Natural killer cell (primary cell): Measurements from ENCODE around the gene BIRC3. TPM values are rescaled to one million over a fixed set of nuclear protein-coding genes. Genes with fewer than 3 reads are reported as not detected.

Source experiments
- ATAC-seq, 3 donors: fragments of 150-1000 bp in 2 of 3; fragments of 200-7000 bp in 1 of 3; cut with Tn5 transposase; 1 replicate in 1 of 3; 2 replicates in 2 of 3; pipeline ENCODE4 v1.10.0; 2021; ENCODE audit warnings: mild to moderate bottlenecking in 2 of 3, moderate library complexity in 2 of 3
- DNase-seq, 2 donors: peaks; one replicate each; pipeline versions ENCODE4 v3.0.0 to v3.0.0-alpha.2; 2013 to 2021; ENCODE audit warnings: mixed read lengths in 1 of 2
- H3K27ac ChIP-seq: one replicate; pipeline ENCODE4 v1.5.1; 2013; ENCODE audit warnings: mild to moderate bottlenecking, low read length
- H3K27me3 ChIP-seq: one replicate; pipeline ENCODE4 v1.6.1; 2013; ENCODE audit warnings: low read length; ENCODE audit not compliant: control insufficient read depth, insufficient read depth
- H3K36me3 ChIP-seq: one replicate; pipeline ENCODE4 v1.6.1; 2013; ENCODE audit warnings: low read length; ENCODE audit not compliant: control insufficient read depth, insufficient read depth
- H3K4me1 ChIP-seq: one replicate; pipeline ENCODE4 v1.6.1; 2013; ENCODE audit warnings: low read length; ENCODE audit not compliant: control insufficient read depth, insufficient read depth
- H3K4me3 ChIP-seq: one replicate; pipeline ENCODE4 v1.5.1; 2013; ENCODE audit warnings: low read length
- H3K9me3 ChIP-seq: one replicate; pipeline ENCODE4 v1.6.1; 2013; ENCODE audit warnings: low read length; ENCODE audit not compliant: control insufficient read depth, insufficient read depth
- H3K27ac Mint-ChIP-seq, 2 donors: one replicate each; pipeline ENCODE4 v1.8.0; 2022; ENCODE audit warnings: mild to moderate bottlenecking in 2 of 2, mixed read lengths in 2 of 2, moderate library complexity in 1 of 2
- H3K27me3 Mint-ChIP-seq, 2 donors: one replicate each; pipeline ENCODE4 v1.8.0; 2022; ENCODE audit warnings: low read depth in 2 of 2, mixed read lengths in 2 of 2
- H3K36me3 Mint-ChIP-seq: one replicate; pipeline ENCODE4 v1.8.0; 2022; ENCODE audit warnings: mixed read lengths
- H3K4me1 Mint-ChIP-seq, 2 donors: one replicate each; pipeline ENCODE4 v1.8.0; 2022; ENCODE audit warnings: mixed read lengths in 2 of 2
- H3K4me3 Mint-ChIP-seq: one replicate; pipeline ENCODE4 v1.8.0; 2022; ENCODE audit warnings: mild to moderate bottlenecking, moderate library complexity, mixed read lengths
- H3K9me3 Mint-ChIP-seq, 2 donors: one replicate each; pipeline ENCODE4 v1.8.0; 2022; ENCODE audit warnings: mixed read lengths in 2 of 2
- CTCF ChIP-seq: fragments of 200-600 bp; IDR thresholded peaks from one replicate; pipeline ENCODE4 v1.8.0; 2022; ENCODE audit warnings: antibody characterized with exemption
- WGBS: methylation state at CpG from one replicate; pipeline ENCODE4 v1.1.7; 2013; ENCODE audit warnings: missing lambda C conversion rate; ENCODE audit not compliant: insufficient coverage; 5-methylcytosine and 5-hydroxymethylcytosine counted together
- intact Hi-C: fragments of 100-400 bp; cut with micrococcal nuclease; formaldehyde crosslinking; loops from one replicate; pipeline ENCODE4 v1.14.2; 2022
- total RNA-seq, 4 donors: library from RNA; stranded (reverse); fragments of 120-200 nt in 1 of 4; gene quantifications; one replicate each; pipeline versions ENCODE4 v1.2.3 to v1.2.4, GENCODE V29; 2013 to 2022

BIRC3 gene
- total RNA-seq, 3 donors from 2014 or later (not counting 1 experiment from before 2014, with no cell fraction given): 14.2 to 92.3 (median 20.1) TPM

- no peaks in the 10 kb centered on the region for H3K27me3 Mint-ChIP-seq
- Histone ChIP-seq H3K4me3 (no peak overlapping the region), H3K27ac (no peak overlapping the region), H3K36me3 (peaks cover 40% of the 10 kb centered on the region), H3K9me3 (no peaks in the 10 kb centered on the region), H3K4me1 (no peaks in the 10 kb centered on the region), H3K27me3 (no peaks in the 10 kb centered on the region)
- peaks cover 15% of the 10 kb centered on the region for H3K36me3 Mint-ChIP-seq
- H3K4me1 Mint-ChIP-seq: peaks cover 13% of the 10 kb centered on the region in 2 donors
- no peak for TF ChIP-seq CTCF
- intact Hi-C loops: no loop called here
- WGBS: 98% methylated on average over 3 of the region's 5 CpGs
- peak overlapping the region in 1 of 2 donors; percentile 4 for H3K27ac Mint-ChIP-seq
- DNase-seq (no peak), ATAC-seq (no peak)
- no peaks in the 10 kb centered on the region for H3K9me3 Mint-ChIP-seq
- H3K4me3 Mint-ChIP-seq: no peak overlapping the region
Observed at GRCh38 chr11:102375720-102376399, 58.6 kb downstream of the BIRC3 start.

DNA sequence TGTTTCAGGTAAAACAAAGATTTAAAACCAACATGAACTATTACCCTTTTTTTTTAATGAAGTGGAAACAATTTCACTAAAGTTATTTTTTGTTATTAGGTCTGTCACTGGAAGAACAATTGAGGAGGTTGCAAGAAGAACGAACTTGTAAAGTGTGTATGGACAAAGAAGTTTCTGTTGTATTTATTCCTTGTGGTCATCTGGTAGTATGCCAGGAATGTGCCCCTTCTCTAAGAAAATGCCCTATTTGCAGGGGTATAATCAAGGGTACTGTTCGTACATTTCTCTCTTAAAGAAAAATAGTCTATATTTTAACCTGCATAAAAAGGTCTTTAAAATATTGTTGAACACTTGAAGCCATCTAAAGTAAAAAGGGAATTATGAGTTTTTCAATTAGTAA lies 60.6 kb downstream of the BIRC3 start:
- Histone ChIP-seq H3K27ac (no peak overlapping the region), H3K36me3 (peaks cover 49% of the 10 kb centered on the region), H3K27me3 (no peaks in the 10 kb centered on the region), H3K4me1 (no peaks in the 10 kb centered on the region), H3K4me3 (no peak overlapping the region), H3K9me3 (no peaks in the 10 kb centered on the region)
- no peaks in the 10 kb centered on the region for H3K9me3 Mint-ChIP-seq
- no peaks in the 10 kb centered on the region for H3K27me3 Mint-ChIP-seq
- peak overlapping the region in 1 of 2 donors; percentile 33 for H3K27ac Mint-ChIP-seq
- ATAC-seq (no peak), DNase-seq (no peak)
- 96% methylated on average over 2 of the region's 2 CpGs for WGBS
- no peak overlapping the region for H3K4me3 Mint-ChIP-seq
- H3K4me1 Mint-ChIP-seq: peaks cover 5 to 6% of the 10 kb centered on the region in 2 donors
- H3K36me3 Mint-ChIP-seq: peaks cover 9% of the 10 kb centered on the region
- no peak for TF ChIP-seq CTCF
- intact Hi-C loops: no loop called here

- H3K36me3 Mint-ChIP-seq: peaks cover 9% of the 10 kb centered on the region
- intact Hi-C loops: no loop called here
- H3K4me1 Mint-ChIP-seq: peaks cover 5 to 6% of the 10 kb centered on the region in 2 donors
- no peaks in the 10 kb centered on the region for H3K27me3 Mint-ChIP-seq
- DNase-seq: no peak
- Histone ChIP-seq H3K36me3 (peaks cover 57% of the 10 kb centered on the region), H3K9me3 (no peaks in the 10 kb centered on the region), H3K27me3 (no peaks in the 10 kb centered on the region), H3K27ac (no peak overlapping the region), H3K4me3 (no peak overlapping the region), H3K4me1 (no peaks in the 10 kb centered on the region)
- no peak for TF ChIP-seq CTCF
- H3K27ac Mint-ChIP-seq: peak overlapping the region in 1 of 2 donors; percentile 54
- ATAC-seq: no peak
- H3K9me3 Mint-ChIP-seq: no peaks in the 10 kb centered on the region
- H3K4me3 Mint-ChIP-seq: no peak overlapping the region
Observed at GRCh38 chr11:102378818-102379217, 61.5 kb downstream of the BIRC3 start.

DNA sequence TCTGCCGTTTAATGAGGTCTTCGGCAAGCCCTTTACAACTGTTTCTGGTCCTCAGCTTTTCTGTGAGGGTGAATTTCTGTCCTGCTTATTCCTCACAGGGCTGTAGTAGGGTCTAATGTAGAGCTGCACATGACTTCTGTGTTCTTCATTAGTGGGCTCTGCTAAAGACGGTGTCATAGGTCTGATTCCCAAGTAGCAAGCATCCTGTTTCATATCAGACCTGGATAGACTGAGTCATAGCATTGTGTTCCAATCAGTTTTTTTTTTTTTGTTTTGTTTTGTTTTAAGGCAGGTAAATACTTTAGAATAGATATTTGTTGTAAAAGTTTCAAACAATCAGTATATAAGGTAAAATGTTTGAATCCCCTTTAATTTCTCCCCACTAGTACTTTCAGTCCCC lies 65.1 kb downstream of the BIRC3 start:
- no peaks in the 10 kb centered on the region for H3K9me3 ChIP-seq
- peaks cover 50% of the 10 kb centered on the region for H3K36me3 ChIP-seq
- H3K27me3 ChIP-seq: no peaks in the 10 kb centered on the region
- Mint-ChIP-seq H3K27me3 (no peaks in the 10 kb centered on the region), H3K4me3 (no peak overlapping the region), H3K27ac (peak overlapping the region in 1 of 2 donors; percentile 1), H3K4me1 (no peaks in the 10 kb centered on the region), H3K36me3 (peaks cover 9% of the 10 kb centered on the region), H3K9me3 (no peaks in the 10 kb centered on the region)
- ATAC-seq: no peak
- TF ChIP-seq CTCF: no peak
- no peak overlapping the region for H3K4me3 ChIP-seq
- no peak overlapping the region for H3K27ac ChIP-seq
- intact Hi-C loops: no loop called here
- no peaks in the 10 kb centered on the region for H3K4me1 ChIP-seq
- no peak for DNase-seq
- WGBS: 97% methylated on average over 3 of the region's 3 CpGs
